OCI-M2 (cell line): Measurements from ENCODE around the gene TAF11L10.
"Not testable (repeated sequence)": the region's sequence is repeated elsewhere in the genome, so short reads cannot be mapped to it uniquely, and the experiment has no call there.

Experiments
- DNase-seq: peaks from one replicate; lab custom pipeline; 2025; ENCODE audit not compliant: unreplicated experiment; lab: John Stamatoyannopoulos, UW

The TAF11L10 gene

DNA sequence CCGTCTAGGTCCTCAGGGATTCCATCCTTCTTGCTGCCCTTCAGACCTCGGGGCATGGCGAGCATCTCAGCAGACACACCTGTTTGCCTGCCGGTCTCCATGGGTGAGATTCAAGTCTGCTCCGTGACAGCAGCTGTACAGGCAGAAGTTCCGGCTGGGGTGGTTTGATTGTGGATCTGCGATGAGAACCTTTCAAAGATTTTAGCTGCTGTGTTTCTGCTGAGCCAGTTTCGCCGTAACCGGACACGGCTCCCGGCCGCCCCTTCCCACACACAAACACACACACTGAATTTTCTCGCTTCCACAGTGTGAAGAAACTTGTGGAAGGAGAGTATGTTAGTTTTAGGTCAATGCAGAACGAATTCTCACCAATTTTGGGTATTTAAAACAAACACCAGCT lies at the start of gene TAF11L10:
TAF11L10 (minus strand) TSS at position 101 of the 400 bp plus-strand sequence.
- DNase-seq = not testable (repeated sequence)

DNA sequence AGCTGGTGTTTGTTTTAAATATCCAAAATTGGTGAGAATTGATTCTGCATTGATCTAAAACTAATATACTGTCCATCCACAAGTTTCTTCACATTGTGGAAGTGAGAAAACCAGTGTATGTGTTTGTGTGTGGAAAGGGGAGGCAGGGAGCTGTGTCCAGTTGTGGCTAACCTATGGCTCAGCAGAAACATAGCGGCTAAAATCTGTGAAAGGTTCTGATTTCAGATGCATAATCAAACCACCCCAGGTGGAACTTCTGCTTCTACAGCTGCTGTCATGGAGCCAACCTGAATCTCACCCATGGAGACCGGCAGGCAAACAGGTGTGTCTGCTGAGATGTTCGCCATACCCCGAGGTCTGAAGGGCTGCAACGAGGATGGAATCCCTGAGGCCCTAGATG lies 36.5 kb upstream of the TAF11L10 start, which contains the start of gene TAF11L14:
TAF11L14 (plus strand) TSS at position 301 of the 400 bp plus-strand sequence.
- no peak for DNase-seq

DNA sequence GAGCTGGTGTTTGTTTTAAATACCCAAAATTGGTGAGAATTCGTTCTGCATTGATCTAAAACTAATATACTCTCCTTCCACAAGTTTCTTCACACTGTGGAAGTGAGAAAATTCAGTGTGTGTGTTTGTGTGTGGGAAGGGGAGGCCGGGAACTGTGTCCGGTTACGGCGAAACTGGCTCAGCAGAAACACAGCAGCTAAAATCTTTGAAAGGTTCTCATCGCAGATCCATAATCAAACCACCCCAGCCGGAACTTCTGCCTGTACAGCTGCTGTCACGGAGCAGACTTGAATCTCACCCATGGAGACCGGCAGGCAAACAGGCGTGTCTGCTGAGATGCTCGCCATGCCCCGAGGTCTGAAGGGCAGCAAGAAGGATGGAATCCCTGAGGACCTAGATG lies 34.2 kb upstream of the TAF11L10 start, which contains the start of gene TAF11L13:
TAF11L13 (plus strand) TSS at position 301 of the 400 bp plus-strand sequence.
- not testable (repeated sequence) for DNase-seq

DNA sequence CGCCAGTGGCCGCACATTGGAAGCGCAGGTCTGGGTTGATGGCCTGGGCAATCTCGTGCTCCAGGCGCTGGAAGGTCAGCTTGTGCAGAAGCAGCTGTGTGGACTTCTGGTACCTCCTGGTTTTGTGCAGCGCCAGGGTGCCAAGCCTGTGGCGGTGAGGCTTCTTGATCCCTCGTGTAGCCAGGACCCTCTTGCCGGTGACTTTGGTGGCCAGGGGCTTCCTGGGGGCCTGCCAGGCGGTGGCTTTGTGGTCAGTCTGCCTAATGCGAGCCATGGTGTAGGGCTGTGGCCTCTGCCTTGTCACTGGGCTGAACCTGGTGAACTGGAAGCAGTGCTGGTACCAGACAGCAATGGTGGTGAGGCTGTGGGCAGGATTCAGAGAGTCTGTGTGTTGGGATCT lies 28.1 kb upstream of the TAF11L10 start:
- DNase-seq = no peak

DNA sequence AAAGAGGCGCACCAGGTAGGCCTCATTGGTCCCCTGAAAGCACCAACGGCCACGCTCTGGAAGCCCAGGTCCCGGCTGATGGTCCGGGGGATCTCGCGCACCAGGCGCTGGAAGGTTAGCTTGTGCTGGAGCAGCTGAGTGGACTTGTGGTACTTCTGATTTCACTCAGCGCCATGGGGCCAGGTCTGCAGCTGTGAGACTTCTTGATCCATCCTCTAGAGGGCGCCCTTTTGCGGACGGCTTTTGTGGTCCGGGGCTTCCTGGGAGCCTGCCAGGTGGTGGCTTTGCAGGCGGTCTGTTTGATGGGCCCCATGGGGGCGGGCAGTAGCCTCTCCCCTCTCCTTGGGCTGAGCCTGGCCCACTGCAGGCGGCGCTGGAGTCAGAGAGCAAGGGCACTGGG lies 23.0 kb upstream of the TAF11L10 start:
- no peak for DNase-seq

DNA sequence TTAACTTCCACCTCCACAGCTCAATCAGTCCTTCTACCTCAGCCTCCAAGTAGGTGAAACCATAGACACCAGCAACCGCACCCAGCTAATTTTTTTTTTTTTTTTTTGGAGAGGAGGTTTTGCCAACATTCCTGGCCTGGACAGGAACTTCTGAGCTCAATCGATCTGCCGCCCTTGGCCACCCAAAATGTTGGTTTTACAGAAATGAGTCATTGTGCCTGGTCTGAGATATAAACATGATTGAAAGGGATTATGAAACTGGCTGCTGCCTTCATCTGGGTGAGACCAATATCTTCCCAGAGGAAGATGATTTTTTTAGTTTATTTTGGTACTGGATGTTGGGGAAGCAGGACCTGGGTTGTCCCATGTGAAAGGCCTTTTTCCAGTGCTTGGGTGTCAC lies 21.7 kb upstream of the TAF11L10 start:
- no peak for DNase-seq

DNA sequence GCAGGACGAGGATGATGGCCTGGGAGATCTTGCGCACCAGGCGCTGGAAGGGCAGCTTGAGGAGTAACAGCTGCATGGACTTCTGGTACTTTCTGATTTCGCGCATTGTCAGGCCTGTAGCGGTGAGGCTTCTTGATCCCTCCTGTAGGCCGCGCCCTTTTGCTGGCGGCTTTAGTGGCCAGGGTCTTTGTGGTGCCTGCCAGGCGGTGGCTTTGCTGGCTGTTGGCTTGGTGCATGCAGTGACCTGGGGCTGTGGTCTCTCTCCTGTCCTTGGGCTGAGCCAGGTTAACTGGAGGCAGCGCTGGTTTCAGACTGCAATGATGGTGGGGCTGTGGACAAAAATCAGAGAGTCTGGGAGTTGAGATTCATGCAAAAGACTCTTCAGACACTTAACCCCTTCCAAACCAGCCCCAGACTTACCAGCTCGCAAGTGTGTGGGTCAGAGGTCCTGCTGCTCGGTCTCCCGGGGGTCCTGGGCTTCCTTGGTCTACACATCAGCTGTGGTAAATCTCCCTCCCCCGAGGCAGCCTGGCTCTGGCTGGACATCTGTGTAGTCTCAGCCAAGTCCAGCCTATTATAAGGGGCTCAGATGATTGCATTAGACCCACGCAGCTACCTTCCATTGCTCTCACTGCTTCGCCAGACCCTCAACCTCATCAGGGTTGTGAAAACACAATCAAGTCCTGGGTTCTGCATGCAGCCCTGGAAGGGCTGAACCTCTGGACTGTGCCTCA lies 17.4 kb upstream of the TAF11L10 start:
- DNase-seq = no peak

DNA sequence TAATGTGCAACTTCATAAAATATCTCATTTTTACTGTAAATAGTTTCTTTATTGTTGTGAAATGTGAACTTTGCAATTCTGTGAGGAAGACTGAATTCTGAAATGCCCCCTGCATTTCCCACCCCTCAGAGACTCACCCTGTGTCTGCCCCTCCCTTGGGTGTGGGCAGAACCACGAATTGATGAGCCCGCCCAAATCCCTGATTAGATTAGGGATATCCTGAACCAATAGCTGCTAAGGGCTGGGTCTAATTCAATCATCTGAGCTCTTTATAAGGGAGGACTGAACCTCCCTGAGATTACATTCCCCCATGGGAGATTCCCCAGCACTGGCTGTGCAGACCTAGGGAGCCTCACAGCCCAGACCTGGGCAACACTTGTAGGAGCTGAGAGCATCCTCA lies 12.5 kb upstream of the TAF11L10 start, which contains the start of gene TAF11L12:
TAF11L12 (plus strand) TSS at position 301 of the 400 bp plus-strand sequence.
- not testable (repeated sequence) for DNase-seq

DNA sequence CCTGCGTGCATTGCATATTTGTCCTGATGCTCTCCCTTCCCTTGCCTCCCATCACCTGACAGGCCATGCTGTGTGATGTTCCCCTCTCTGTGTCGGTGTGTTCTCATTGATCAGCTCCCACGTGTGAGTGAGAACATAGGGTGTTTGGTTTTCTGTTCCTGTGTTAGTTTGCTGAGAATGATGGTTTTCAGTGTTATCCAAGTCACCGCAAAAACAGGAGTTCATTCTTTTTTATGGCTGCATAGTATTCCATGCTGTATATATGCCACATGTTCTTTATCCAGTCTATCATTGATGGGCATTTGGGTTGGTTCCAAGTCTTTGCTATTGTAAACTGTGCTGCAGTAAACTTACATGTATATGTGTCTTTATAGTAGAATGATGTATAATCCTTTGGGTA lies 9.8 kb upstream of the TAF11L10 start:
- not testable (repeated sequence) for DNase-seq

DNA sequence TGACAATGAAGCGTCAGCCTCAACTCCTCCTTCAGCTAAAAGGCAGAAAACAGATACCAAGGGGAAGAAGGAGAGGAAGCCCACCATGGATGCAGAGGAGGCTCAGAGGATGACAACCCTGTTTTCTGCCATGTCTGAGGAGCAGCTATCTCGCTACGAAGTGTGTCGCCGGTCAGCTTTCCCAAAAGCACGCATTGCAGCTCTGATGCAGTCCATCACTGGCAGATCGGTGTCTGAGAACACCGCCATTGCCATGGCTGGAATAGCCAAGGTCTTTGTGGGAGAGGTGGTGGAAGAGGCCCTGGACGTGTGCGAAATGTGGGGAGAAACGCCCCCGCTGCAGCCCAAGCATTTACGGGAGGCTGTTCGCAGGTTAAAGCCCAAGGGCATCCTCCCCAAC lies 7.3 kb upstream of the TAF11L10 start:
- no peak for DNase-seq

DNA sequence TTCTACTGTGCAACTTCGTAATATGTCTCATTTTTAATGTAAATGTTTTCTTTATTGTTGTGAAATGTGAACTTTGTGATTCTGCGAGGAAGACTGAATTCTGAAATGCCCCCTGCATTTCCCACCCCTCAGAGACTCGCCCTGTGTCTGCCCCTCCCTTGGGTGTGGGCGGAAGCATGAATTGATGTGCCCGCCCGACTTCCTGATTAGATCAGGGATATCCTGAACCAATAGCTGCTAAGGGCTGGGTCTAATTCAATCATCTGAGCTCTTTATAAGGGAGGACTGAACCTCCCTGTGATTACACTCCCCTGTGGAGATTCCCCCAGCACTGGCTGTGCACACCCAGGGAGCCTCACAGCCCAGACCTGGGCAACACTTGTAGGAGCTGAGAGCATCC lies 6.3 kb upstream of the TAF11L10 start, which contains the start of gene TAF11L11:
TAF11L11 (plus strand) TSS at position 304 of the 400 bp plus-strand sequence.
- not testable (repeated sequence) for DNase-seq

DNA sequence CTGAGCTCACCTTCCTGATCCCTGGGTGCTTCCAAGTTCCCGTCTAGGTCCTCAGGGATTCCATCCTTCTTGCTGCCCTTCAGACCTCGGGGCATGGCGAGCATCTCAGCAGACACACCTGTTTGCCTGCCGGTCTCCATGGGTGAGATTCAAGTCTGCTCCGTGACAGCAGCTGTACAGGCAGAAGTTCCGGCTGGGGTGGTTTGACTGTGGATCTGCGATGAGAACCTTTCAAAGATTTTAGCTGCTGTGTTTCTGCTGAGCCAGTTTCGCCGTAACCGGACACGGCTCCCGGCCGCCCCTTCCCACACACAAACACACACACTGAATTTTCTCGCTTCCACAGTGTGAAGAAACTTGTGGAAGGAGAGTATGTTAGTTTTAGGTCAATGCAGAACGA lies 3.4 kb downstream of the TAF11L10 start, which contains the start of gene TAF11L9:
TAF11L9 (minus strand) TSS at position 140 of the 400 bp plus-strand sequence.
- DNase-seq = not testable (repeated sequence)

DNA sequence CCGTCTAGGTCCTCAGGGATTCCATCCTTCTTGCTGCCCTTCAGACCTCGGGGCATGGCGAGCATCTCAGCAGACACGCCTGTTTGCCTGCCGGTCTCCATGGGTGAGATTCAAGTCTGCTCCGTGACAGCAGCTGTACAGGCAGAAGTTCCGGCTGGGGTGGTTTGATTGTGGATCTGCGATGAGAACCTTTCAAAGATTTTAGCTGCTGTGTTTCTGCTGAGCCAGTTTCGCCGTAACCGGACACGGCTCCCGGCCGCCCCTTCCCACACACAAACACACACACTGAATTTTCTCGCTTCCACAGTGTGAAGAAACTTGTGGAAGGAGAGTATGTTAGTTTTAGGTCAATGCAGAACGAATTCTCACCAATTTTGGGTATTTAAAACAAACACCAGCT lies 6.8 kb downstream of the TAF11L10 start, which contains the start of gene TAF11L8:
TAF11L8 (minus strand) TSS at position 101 of the 400 bp plus-strand sequence.
- not testable (repeated sequence) for DNase-seq

DNA sequence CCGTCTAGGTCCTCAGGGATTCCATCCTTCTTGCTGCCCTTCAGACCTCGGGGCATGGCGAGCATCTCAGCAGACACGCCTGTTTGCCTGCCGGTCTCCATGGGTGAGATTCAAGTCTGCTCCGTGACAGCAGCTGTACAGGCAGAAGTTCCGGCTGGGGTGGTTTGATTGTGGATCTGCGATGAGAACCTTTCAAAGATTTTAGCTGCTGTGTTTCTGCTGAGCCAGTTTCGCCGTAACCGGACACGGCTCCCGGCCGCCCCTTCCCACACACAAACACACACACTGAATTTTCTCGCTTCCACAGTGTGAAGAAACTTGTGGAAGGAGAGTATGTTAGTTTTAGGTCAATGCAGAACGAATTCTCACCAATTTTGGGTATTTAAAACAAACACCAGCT lies 12.0 kb downstream of the TAF11L10 start, which contains the start of gene TAF11L7:
TAF11L7 (minus strand) TSS at position 101 of the 400 bp plus-strand sequence.
- DNase-seq = not testable (repeated sequence)
